Right atrium auricular region (tissue), 2 donors: Measurements from ENCODE around the gene RGMA. TPM values are rescaled to one million over a fixed set of nuclear protein-coding genes. Genes with fewer than 3 reads are reported as not detected.

Experiments
- DNase-seq: peaks from one replicate; pipeline ENCODE4 v3.0.0-alpha.2; 2019; ENCODE audit warnings: low spot score
- H3K27ac ChIP-seq, 2 donors: fragments of 200-600 bp; sonication (generic); 1 replicate in 1 of 2; 2 replicates in 1 of 2; pipeline ENCODE4 v1.5.1; 2016 to 2019
- H3K27me3 ChIP-seq, 2 donors: fragments of 200-600 bp; sonication (generic); one replicate each; pipeline versions ENCODE4 v1.5.1 to v1.6.0; 2017 to 2019
- H3K36me3 ChIP-seq: fragments of 200-600 bp; sonication (generic); one replicate; pipeline ENCODE4 v1.5.1; 2016
- H3K4me1 ChIP-seq, 2 donors: fragments of 200-600 bp; sonication (generic); one replicate each; pipeline versions ENCODE4 v1.5.1 to v1.6.0; 2017 to 2019
- H3K4me3 ChIP-seq, 2 donors: fragments of 200-600 bp; sonication (generic); 1 replicate in 1 of 2; 2 replicates in 1 of 2; pipeline ENCODE4 v1.5.1; 2017 to 2019; ENCODE audit warnings: mild to moderate bottlenecking in 1 of 2, moderate library complexity in 1 of 2
- H3K9me3 ChIP-seq, 2 donors: fragments of 200-600 bp; sonication (generic); one replicate each; pipeline ENCODE4 v1.5.1; 2019
- total RNA-seq, 2 donors: library from RNA; depleted of rRNA; stranded (reverse); fragments of >200 nt; gene quantifications; one replicate each; pipeline ENCODE4 v1.1.0, GENCODE V29; 2016
- TF ChIP-seq, protein P1 (sequence below), 2 donors: fragments of 200-600 bp; sonication (generic); IDR thresholded peaks; one replicate each; pipeline ENCODE4 v1.5.1; 2019; ENCODE audit warnings: antibody characterized with exemption in 2 of 2

Gene RGMA
- total RNA-seq, 2 donors from 2014 or later = 7.2 to 9.9 TPM

DNA sequence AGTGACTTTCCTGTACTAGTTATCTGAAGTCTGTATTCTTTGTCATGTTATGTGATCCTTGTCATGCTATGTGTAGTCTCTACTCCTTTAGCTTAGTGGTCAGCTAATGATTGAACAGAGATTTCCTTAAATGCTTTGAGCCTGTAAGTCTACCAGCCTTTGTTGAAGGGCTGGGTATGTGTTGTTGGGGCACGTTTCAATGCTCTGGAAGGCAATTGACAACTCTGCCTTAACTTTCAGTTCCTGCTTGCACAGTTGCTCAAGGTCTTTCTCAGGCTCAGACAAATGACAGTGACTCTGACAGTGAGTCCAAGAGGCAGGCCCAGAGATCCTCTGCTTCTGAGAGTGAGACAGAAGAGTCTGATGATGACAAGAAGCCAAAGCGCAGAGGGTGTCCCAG, 99.5 kb downstream of the RGMA start:
- peaks cover 83% of the 10 kb centered on the region for H3K36me3 ChIP-seq
- peaks cover 0 to 11% of the 10 kb centered on the region in 2 donors for H3K4me1 ChIP-seq
- H3K27ac ChIP-seq = no peak overlapping the region
- no peak for DNase-seq
- no peak overlapping the region for H3K4me3 ChIP-seq
- H3K27me3 ChIP-seq = no peaks in the 10 kb centered on the region
- TF ChIP-seq, protein P1, sequence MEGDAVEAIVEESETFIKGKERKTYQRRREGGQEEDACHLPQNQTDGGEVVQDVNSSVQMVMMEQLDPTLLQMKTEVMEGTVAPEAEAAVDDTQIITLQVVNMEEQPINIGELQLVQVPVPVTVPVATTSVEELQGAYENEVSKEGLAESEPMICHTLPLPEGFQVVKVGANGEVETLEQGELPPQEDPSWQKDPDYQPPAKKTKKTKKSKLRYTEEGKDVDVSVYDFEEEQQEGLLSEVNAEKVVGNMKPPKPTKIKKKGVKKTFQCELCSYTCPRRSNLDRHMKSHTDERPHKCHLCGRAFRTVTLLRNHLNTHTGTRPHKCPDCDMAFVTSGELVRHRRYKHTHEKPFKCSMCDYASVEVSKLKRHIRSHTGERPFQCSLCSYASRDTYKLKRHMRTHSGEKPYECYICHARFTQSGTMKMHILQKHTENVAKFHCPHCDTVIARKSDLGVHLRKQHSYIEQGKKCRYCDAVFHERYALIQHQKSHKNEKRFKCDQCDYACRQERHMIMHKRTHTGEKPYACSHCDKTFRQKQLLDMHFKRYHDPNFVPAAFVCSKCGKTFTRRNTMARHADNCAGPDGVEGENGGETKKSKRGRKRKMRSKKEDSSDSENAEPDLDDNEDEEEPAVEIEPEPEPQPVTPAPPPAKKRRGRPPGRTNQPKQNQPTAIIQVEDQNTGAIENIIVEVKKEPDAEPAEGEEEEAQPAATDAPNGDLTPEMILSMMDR (IDR thresholded peaks at IDR 0.05) = no peak
- H3K9me3 ChIP-seq = no peaks in the 10 kb centered on the region

Other genes with a start within 250 kb of the RGMA start
- 10 to 100 TPM; 31.1 to 37.9 TPM for gene CHD2, start 188.9 kb downstream of the RGMA start, total RNA-seq